Smooth muscle cell (in vitro differentiated cells): ENCODE results near the gene PRICKLE1. TPM values are rescaled to one million over a fixed set of nuclear protein-coding genes. Genes with fewer than 3 reads are reported as not detected.

Source experiments
- DNase-seq: peaks from one replicate; lab custom pipeline; 2025; ENCODE audit not compliant: unreplicated experiment; lab: John Stamatoyannopoulos, UW
- H2AFZ ChIP-seq: fragments of 200-600 bp; sonication (generic); 2 replicates; pipeline ENCODE4 v1.6.0; 2016; ENCODE audit warnings: antibody characterized with exemption, low read depth, mild to moderate bottlenecking
- H3F3A ChIP-seq: fragments of 200-600 bp; sonication (generic); 2 replicates; pipeline ENCODE4 v1.6.0; 2017; ENCODE audit warnings: antibody characterized with exemption, low read depth
- H3K27ac ChIP-seq: fragments of 200-600 bp; sonication (generic); 2 replicates; pipeline ENCODE4 v1.5.1; 2016; ENCODE audit warnings: low read depth, mild to moderate bottlenecking
- H3K27me3 ChIP-seq: fragments of 200-600 bp; sonication (generic); 2 replicates; pipeline ENCODE4 v1.6.1; 2016; ENCODE audit warnings: low read depth, mild to moderate bottlenecking
- H3K36me3 ChIP-seq: fragments of 200-600 bp; sonication (generic); 2 replicates; pipeline ENCODE4 v1.5.1; 2016; ENCODE audit warnings: low read depth
- H3K4me1 ChIP-seq: fragments of 200-600 bp; sonication (generic); 2 replicates; pipeline ENCODE4 v1.5.1; 2016; ENCODE audit warnings: low read depth
- H3K4me2 ChIP-seq: fragments of 200-600 bp; sonication (generic); 2 replicates; pipeline ENCODE4 v1.6.0; 2016; ENCODE audit warnings: mild to moderate bottlenecking
- H3K4me3 ChIP-seq: fragments of 200-600 bp; sonication (generic); 2 replicates; pipeline ENCODE4 v1.5.1; 2016; ENCODE audit warnings: mild to moderate bottlenecking
- H3K79me2 ChIP-seq: fragments of 200-600 bp; sonication (generic); 2 replicates; pipeline ENCODE4 v1.6.0; 2016; ENCODE audit warnings: low read depth, mild to moderate bottlenecking
- H3K9ac ChIP-seq: fragments of 200-600 bp; sonication (generic); 2 replicates; pipeline ENCODE4 v1.6.0; 2016; ENCODE audit warnings: low read depth
- H3K9me3 ChIP-seq: fragments of 200-600 bp; sonication (generic); replicated peaks from 2 replicates; pipeline ENCODE4 v1.5.1; 2016; ENCODE audit warnings: low read depth
- H4K20me1 ChIP-seq: fragments of 200-600 bp; sonication (generic); 2 replicates; pipeline ENCODE4 v1.6.0; 2016; ENCODE audit warnings: low read depth
- WGBS: methylation state at CpG from one replicate; pipeline ENCODE4 v1.1.7; 2016; ENCODE audit warnings: low lambda C conversion rate; 5-methylcytosine and 5-hydroxymethylcytosine counted together
- polyA plus RNA-seq: library from polyadenylated mRNA; unstranded; fragments of >200 nt; fragmentation: Nextera tagmentation; extraction: Ambion mirVana; gene quantifications from 2 replicates; pipeline ENCODE4 v1.2.1, GENCODE V29; 2016
- total RNA-seq: library from RNA; depleted of rRNA; stranded (reverse); fragments of >200 nt; gene quantifications from 2 replicates; pipeline ENCODE4 v1.2.3, GENCODE V29; 2014
- TF ChIP-seq, protein P1 (sequence below): fragments of 200-600 bp; sonication (generic); IDR thresholded peaks from 2 replicates; pipeline ENCODE4 v1.5.1; 2017; ENCODE audit warnings: borderline replicate concordance, mild to moderate bottlenecking, antibody characterized with exemption; ENCODE audit not compliant: insufficient read depth, poor library complexity, severe bottlenecking

The PRICKLE1 gene
- total and polyA plus RNA-seq, 2 experiments from 2014 or later = 45.7 to 55.4 TPM

DNA sequence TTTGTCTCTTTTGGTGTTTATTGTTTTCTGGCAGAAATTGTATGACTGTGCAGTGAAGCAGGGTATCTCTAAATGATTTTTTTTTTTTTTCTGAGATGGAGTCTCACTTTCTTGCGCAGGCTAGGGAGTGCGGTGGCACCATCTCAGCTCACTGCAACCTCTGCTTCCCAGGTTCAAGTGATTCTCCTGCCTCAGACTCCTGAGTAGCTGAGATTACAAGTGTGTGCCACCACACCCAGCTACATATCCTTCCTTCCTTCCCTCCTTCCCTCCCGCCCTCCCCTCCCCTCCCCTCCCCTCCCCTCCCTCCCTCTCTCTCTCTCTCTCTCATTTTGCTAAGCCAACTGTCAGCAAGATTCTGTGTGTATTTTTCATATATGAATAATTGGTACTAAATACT lies 169.2 kb downstream of the PRICKLE1 start:
- no peak overlapping the region for H3K9ac ChIP-seq
- H4K20me1 ChIP-seq = peaks cover 5% of the 10 kb centered on the region
- peaks cover 5% of the 10 kb centered on the region for H3K36me3 ChIP-seq
- no peaks in the 10 kb centered on the region for H3K4me1 ChIP-seq
- TF ChIP-seq, protein P1, sequence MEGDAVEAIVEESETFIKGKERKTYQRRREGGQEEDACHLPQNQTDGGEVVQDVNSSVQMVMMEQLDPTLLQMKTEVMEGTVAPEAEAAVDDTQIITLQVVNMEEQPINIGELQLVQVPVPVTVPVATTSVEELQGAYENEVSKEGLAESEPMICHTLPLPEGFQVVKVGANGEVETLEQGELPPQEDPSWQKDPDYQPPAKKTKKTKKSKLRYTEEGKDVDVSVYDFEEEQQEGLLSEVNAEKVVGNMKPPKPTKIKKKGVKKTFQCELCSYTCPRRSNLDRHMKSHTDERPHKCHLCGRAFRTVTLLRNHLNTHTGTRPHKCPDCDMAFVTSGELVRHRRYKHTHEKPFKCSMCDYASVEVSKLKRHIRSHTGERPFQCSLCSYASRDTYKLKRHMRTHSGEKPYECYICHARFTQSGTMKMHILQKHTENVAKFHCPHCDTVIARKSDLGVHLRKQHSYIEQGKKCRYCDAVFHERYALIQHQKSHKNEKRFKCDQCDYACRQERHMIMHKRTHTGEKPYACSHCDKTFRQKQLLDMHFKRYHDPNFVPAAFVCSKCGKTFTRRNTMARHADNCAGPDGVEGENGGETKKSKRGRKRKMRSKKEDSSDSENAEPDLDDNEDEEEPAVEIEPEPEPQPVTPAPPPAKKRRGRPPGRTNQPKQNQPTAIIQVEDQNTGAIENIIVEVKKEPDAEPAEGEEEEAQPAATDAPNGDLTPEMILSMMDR = no peak
- DNase-seq = no peak
- no peaks in the 10 kb centered on the region for H3K79me2 ChIP-seq
- 96% methylated on average over 2 of the region's 3 CpGs for WGBS
- H3K27me3 ChIP-seq = no peaks in the 10 kb centered on the region
- H2AFZ ChIP-seq = no peak overlapping the region
- H3K4me3 ChIP-seq = no peak overlapping the region
- no peak overlapping the region for H3K4me2 ChIP-seq
- H3K27ac ChIP-seq = no peak overlapping the region
- H3K9me3 ChIP-seq = no peaks in the 10 kb centered on the region
- no peaks in the 10 kb centered on the region for H3F3A ChIP-seq

DNA sequence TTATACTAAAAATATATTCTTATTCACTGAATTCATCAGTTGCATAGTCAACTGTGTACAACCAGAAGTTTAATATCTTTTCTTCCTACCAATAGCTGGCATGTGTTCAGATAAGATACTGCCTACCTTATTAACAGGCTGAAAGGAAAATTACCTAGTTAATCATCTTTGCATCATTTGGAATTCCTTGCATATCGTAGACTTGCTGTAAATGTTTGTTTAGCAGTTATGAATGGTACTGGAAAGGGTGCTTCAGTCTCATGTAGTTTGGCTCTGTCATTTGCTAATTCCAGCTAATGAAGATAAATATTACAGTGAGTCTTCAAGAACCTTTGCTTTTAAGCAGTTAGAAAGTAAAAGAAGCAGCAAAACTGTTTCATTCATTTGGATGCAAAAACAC lies 179.2 kb downstream of the PRICKLE1 start:
- H3K4me2 ChIP-seq = no peak overlapping the region
- H4K20me1 ChIP-seq = peaks cover 8% of the 10 kb centered on the region
- H3F3A ChIP-seq = no peaks in the 10 kb centered on the region
- H2AFZ ChIP-seq = no peak overlapping the region
- H3K27ac ChIP-seq = no peak overlapping the region
- H3K4me1 ChIP-seq = no peaks in the 10 kb centered on the region
- H3K4me3 ChIP-seq = no peak overlapping the region
- TF ChIP-seq, protein P1 = no peak
- H3K79me2 ChIP-seq = peaks cover 3% of the 10 kb centered on the region
- 64% methylated on average over 1 of the region's 1 CpG for WGBS
- no peaks in the 10 kb centered on the region for H3K9me3 ChIP-seq
- peaks cover under 1% of the 10 kb centered on the region for H3K36me3 ChIP-seq
- DNase-seq = no peak
- no peaks in the 10 kb centered on the region for H3K27me3 ChIP-seq
- no peak overlapping the region for H3K9ac ChIP-seq

DNA sequence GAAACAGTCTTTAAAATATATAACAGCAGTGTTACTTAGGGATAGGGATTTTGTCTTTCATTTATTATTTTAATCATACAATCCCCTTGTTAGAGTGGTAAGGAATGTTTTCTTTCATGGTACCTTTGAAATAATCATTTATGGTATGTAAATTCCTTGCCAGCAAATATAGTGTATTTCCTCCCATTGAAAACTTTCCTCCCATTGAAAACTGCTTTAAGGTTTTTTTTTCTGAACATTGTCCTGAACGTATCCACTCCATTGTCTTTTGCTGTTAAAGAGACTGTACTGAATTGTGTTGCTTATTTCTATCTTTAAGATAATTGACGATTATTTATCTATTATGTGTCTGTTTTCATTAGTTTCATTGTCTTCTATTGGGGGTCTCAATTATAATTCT lies 180.1 kb downstream of the PRICKLE1 start:
- H3K27me3 ChIP-seq = no peaks in the 10 kb centered on the region
- H3K9ac ChIP-seq = no peak overlapping the region
- no peak overlapping the region for H2AFZ ChIP-seq
- no peaks in the 10 kb centered on the region for H3K4me1 ChIP-seq
- H3F3A ChIP-seq = no peaks in the 10 kb centered on the region
- DNase-seq = no peak
- peaks cover 5% of the 10 kb centered on the region for H4K20me1 ChIP-seq
- peaks cover 3% of the 10 kb centered on the region for H3K79me2 ChIP-seq
- H3K4me3 ChIP-seq = no peak overlapping the region
- H3K9me3 ChIP-seq = no peaks in the 10 kb centered on the region
- no peaks in the 10 kb centered on the region for H3K36me3 ChIP-seq
- 94% methylated on average over 2 of the region's 2 CpGs for WGBS
- no peak overlapping the region for H3K4me2 ChIP-seq
- TF ChIP-seq, protein P1 = no peak
- H3K27ac ChIP-seq = no peak overlapping the region

DNA sequence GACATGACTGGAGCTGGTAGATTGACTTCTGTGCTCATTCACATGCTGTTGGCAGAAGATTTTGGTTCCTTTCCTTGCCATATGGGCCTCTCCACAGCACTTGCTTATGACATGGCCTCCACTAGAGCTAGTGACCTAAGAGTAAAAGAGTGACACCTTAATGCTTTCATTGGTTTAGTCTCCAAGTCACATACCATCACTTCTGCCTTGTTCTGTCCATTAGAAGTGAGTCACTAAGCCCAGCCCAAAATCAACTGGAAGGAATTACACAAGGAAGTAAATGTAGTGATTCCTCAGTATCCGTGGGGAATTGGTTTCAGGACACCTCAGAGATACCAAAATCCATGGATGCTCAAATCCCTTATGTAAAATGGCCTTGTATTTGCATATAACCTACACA lies 182.2 kb downstream of the PRICKLE1 start:
- Histone ChIP-seq H3F3A (no peaks in the 10 kb centered on the region), H2AFZ (no peak overlapping the region), H3K4me1 (no peaks in the 10 kb centered on the region), H3K9me3 (no peaks in the 10 kb centered on the region), H3K9ac (no peak overlapping the region), H3K27me3 (no peaks in the 10 kb centered on the region), H3K27ac (no peak overlapping the region), H3K36me3 (no peaks in the 10 kb centered on the region), H4K20me1 (no peaks in the 10 kb centered on the region), H3K4me2 (no peak overlapping the region), H3K79me2 (peaks cover 3% of the 10 kb centered on the region), H3K4me3 (no peak overlapping the region)
- 90% methylated on average over 1 of the region's 1 CpG for WGBS
- TF ChIP-seq, protein P1 = no peak
- no peak for DNase-seq
